ENCODE data around the gene GATAD2B. TPM values are rescaled to one million over a fixed set of nuclear protein-coding genes. Genes with fewer than 3 reads are reported as not detected.

Gene GATAD2B
- total RNA-seq, 1 donor from 2014 or later = 15.5 TPM

DNA sequence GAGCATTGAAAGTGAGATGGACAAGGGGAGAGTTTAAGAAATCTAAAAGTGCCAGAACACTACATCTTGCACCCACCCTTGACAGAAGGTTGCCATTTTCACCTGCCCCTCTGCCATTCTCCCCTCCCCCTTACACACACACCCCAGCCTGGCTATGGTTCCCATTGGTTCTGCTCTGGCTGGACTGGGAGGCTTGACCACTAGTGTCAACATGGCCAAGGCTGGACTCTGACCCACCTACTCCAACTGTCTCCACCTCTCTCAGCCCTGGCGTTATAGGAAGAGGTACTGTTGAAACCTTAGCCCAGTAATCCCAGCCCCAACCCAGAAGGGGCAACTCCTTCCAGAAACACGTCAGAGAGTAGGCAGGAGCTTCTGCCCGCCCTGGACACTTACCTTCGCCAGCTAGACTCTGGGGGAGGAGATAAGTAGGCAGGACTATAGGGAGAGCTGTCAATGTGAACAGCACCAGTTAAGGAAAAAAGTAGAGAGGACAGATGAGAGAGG lies 31.1 kb upstream of the GATAD2B start:
- no peak for DNase-seq (ENCODE audit: low spot score in 2 of 2)
- FAIRE-seq = no peak

- no peak for DNase-seq (ENCODE audit: low spot score in 2 of 2)
- FAIRE-seq = no peak
Observed at GRCh38 chr1:153951801-153952200, 29.0 kb upstream of the GATAD2B start.

DNA sequence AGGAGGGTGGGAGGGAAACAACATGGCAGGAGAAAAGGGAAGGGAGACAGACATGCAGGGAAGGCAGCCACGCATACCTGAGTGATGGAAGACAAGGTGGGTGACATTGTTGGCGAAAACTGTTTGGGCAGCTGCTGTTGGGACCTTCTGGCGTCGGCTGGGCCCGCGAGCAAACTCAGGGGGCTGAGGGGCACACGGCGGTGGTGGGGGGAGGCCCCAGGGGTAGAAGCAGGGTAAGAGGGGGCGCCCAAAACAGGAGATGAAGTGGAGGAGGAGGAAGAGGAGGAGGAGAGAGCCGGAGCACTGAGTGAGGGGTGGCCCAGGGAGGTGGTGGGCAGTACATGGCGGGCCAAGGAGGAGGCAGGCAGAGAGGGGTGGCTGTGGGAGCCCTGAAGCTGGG lies 28.4 kb upstream of the GATAD2B start:
- DNase-seq (ENCODE audit: low spot score in 2 of 2) (no peak), FAIRE-seq (no peak)

DNA sequence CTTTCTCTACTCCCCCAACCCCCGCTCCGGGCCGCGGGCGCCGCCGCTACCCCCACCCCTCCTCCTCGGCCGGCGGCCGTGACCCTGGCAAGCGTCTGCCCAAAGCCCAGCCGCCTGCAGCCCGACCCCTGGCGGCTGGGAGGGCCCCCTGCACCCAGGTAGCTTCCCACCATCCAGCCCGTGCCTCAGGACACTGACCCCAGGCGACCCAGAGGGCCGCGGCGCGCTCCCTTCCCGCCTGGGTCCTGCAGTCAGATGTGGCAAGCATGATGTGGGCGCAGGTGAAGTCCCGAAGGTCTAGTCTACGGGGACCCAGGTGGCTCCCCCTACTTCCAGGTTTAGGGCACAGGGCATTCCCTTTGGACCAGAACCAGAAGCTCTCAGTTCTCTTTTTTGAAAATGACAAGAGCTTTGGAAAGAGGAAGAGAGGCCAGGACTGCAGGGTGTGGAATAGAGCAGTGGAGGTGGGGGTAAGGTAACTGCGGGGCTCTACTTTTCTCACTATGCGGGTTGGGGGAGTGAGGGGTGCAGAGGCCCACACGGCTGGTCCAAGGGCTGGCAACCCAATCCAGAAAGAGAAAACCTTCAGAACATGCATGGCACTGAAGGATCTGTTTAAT lies 24.0 kb upstream of the GATAD2B start, which contains the start of gene DENND4B:
Gene DENND4B (minus strand): TSS at position 97 of the 620 bp plus-strand sequence. CDS start 2,344 bp downstream, outside the sequence.
- peak; percentile 96 to 98 for DNase-seq (ENCODE audit: low spot score in 2 of 2)
- FAIRE-seq = no peak

DNA sequence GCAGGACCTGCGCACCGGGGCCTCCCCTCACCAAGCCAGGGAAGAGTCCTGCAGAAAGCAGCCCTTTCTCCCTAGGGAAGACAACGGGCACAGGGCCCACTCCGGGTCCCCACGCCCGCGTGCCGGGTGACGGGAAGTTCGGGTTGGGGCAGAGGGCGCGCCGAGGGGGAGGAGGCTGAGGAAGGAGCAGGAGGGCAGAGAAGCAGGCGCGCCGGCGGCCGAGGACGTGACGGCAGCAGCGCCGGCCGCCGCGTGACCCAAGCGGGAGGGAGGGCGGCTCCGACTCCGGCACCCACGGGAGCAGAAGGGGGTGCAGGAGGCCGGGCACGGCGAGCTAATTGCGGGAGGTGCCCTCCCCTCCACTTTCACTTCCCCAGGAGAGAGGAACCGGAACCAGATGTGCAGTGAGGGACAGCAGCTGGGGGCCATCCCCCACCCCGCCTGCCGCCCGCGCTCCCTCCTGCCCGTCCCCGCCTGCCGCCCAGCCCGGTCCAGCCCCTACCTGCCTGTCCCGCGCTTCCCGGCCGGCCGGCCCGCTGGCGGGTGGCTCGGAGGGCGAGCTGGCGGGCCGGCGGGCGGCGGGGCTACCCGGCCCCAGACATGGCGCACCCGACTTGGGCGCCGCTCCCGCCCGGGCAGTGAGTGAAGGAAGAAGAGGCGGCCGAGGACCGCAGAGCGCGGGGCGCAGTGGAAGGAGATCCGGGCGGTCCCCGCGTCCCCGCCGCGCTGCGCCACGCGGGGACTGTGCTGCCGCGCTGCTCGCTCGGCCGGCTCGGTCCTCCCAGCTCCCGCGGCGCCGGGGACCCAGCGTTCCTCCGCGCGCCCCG lies 23.2 kb upstream of the GATAD2B start:
- FAIRE-seq (no peak), DNase-seq (ENCODE audit: low spot score in 2 of 2) (peak; percentile 87 to 88)

DNA sequence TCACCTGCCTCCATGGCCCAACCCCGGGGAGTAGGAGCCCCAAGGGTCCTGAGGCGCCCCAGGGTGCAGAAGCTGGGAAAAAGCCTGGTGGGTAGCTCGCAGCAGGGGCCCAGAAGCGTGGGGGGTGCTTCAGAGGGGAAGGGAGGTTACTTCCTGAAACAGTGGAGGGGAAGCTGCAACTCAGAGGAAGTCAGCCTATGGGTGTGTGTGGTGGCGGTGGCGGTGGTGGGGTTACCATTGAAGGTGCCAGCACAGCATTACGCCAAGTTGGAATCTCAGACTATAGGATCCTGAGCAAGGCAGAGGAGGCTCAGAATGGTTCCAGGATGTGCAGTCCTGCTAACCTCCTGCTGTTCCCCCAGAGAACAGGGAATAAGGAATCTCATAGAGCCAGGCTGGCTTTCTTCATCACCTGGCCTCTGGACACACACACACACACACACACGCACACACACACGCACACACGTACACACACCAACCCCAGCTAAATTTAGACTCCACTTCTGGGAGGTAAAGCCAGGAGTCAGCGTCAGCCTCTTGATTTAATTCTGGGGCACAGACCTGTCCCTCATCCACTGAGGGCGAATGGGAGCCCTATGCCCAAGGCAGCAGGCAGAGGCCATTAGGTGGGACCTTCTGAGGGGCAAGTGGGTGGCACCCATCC lies 22.5 kb upstream of the GATAD2B start:
- FAIRE-seq = no peak
- peak in 1 of 2 donors; percentile 61 for DNase-seq (ENCODE audit: low spot score in 2 of 2)

- FAIRE-seq = no peak
- no peak for DNase-seq (ENCODE audit: low spot score in 2 of 2)
Observed at GRCh38 chr1:153944827-153945117, 22.0 kb upstream of the GATAD2B start.

GRCh38 chr1:153944005-153944826 lies 21.4 kb upstream of the GATAD2B start:
- DNase-seq (ENCODE audit: low spot score in 2 of 2) (no peak), FAIRE-seq (no peak)

- DNase-seq (ENCODE audit: low spot score in 2 of 2) (no peak), FAIRE-seq (no peak)
Observed at GRCh38 chr1:153942766-153943549, 20.2 kb upstream of the GATAD2B start.

DNA sequence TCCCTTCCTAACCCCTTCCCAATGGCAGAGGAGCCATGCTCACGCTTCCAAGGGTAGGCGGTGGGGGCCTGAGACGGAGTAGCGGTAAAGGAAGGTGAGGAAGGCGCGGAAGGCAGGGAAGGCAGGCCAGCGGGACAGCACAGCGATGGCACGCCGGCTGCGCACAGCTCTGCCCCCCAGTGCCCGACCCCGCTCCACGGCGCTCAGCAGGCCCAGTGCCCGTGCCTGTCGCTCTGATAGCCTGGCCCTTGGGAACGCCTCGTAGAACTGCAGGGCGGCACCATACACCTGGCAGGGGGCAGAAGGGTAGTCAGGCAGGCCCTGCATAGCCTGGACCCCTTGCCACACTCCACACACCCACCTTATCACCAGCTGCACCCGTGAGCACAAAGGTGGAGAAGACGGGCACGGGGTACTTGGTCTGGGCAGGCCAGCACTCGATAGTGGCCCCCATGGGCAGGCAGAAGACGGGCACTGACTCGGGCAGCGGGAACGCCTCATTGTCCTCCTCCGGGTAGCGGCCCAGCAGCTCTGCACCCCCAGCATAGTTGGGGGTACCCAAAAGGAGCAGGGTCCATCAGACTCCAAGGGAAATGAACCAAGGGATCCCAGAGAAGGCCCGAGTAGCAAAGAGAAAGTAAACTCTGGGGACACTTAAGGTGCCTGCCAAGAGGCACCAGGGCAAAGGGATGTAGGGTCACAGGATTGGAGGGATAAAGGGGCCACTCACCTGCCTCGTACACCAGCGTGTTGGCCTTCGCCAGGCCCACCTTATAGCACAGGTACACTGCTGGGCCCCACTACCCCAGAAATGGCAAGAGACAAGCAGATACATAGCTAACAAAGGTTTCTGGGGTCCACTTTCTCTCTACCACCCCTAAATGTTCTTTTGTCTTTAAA lies 19.3 kb upstream of the GATAD2B start:
- DNase-seq (ENCODE audit: low spot score in 2 of 2) (no peak), FAIRE-seq (no peak)

GRCh38 chr1:153940756-153941155 lies 18.0 kb upstream of the GATAD2B start:
- DNase-seq (ENCODE audit: low spot score in 2 of 2) (no peak), FAIRE-seq (no peak)

GRCh38 chr1:153939476-153939875 lies 16.7 kb upstream of the GATAD2B start:
- DNase-seq (ENCODE audit: low spot score in 2 of 2) (no peak), FAIRE-seq (no peak)

GRCh38 chr1:153938996-153939395 lies 16.2 kb upstream of the GATAD2B start:
- FAIRE-seq (no peak), DNase-seq (ENCODE audit: low spot score in 2 of 2) (no peak)

GRCh38 chr1:153937331-153937730 lies 14.6 kb upstream of the GATAD2B start:
- FAIRE-seq (no peak), DNase-seq (ENCODE audit: low spot score in 2 of 2) (no peak)

DNA sequence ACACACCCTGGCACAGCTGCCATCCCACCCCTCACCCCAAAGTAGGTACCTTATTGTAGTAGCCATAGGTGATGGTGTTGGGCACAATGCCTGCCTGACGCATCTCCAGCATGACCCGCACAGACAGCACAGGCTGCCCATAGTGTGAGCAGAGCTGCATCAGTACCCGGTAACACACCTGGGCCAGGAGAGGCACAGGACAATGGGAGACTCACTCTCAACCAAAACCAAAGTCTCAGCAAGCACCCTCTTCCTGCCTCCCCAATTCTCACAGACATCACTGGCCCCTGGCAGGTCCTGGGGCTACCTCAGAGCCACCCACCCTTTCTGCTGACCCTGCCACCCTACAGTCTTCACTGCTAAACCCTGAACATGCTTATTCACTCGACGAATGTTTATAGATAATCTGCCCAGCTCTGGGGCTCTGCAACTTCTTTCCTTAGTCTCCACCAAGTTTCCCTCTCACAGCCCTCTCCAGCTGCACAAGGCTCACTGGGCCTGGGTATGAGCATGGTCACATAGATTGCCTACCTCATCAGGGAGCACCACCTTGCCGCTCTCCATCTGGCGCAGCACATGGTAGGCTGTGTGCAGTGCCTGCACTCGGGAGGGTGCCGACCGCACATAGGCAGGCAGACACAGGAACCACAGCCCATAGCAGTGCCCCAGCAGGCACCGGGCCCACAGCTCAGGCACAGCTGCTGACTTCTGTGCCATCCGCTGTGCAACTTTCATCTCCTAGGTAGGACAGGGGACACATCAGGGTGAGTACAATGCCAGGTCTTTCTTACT lies 13.4 kb upstream of the GATAD2B start:
- no peak for DNase-seq (ENCODE audit: low spot score in 2 of 2)
- FAIRE-seq = no peak

DNA sequence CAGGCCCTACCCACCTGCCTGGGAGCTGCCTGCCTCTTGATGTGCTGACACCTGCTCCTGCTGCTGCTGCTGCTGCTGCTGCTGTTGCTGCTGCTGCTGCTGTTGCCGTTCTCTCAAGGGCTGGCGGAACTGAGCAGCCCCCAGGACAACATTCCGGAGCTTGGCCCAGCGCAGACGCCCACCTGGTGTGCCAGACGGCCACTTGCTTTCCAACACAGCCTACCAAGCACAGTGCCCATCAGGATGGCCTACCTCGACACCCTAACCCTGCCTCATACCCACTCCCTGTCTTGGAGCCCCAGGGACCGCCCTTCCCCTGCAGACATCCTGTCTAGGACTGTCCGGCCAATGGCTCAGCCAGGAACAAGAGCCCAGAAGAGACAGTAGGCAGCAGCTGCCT lies 12.0 kb upstream of the GATAD2B start:
- FAIRE-seq (no peak), DNase-seq (ENCODE audit: low spot score in 2 of 2) (no peak)

DNA sequence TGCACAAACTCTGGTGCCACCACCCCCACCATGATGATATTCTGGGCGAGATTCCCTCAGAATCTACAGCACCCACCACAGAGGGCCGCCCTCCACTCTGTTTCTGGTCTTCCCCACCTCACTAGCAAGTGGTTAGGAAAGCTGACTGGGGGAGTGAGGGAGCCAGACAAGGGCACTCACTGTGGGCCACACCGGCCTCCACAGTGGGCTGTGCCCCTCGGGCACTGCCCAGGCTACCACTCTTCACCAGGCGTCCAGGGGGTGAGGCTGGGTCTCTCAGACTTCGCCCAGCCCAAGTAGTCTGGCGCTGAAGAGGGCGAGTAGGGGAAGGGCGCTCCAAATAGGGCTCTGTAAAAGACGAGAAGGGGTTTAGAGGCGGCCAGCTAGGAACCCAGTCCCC lies 11.2 kb upstream of the GATAD2B start:
- no peak for DNase-seq (ENCODE audit: low spot score in 2 of 2)
- no peak for FAIRE-seq

DNA sequence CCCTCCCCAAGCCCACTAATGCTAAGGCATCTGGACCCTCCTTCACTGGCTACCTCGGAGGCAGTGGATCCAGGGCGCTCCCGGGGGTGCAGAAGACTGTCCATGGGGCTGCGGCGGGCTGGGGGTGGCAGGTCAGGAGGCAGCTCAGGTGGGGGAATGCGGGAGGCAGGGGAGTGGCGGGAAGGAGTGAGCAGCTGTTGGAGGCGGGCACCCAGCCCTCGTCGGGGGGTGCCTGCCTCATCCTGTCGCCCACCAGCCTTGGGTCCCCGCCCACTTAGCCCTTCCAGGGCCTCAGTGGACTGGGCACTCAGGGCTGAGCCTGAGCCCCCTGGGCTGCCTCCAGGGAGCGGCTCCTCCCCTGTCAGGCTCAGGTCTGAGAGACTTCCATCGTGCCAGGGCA lies 10.7 kb upstream of the GATAD2B start:
- FAIRE-seq = no peak
- DNase-seq (ENCODE audit: low spot score in 2 of 2) = no peak
